ENCODE data around the gene CDK14. TPM values are rescaled to one million over a fixed set of nuclear protein-coding genes. Genes with fewer than 3 reads are reported as not detected.

The CDK14 gene
- total and polyA plus RNA-seq, 2 of the 8 experiments (the other 6 are each of a cell fraction or from before 2014, with no cell fraction given) = 5.5 to 47.3 TPM

GRCh38 chr7:91051966-91052365 lies 455.8 kb downstream of the CDK14 start:
- Histone ChIP-seq H3K23ac (ENCODE audit: insufficient read length) (no peak overlapping the region), H2AFZ (ENCODE audit: low read length) (no peak overlapping the region), H3K79me2 (ENCODE audit: control insufficient read depth in 1 of 2, insufficient read depth in 2 of 2, low read length in 2 of 2) (no peaks in the 10 kb centered on the region), H2BK20ac (ENCODE audit: low read length) (no peak overlapping the region), H3K9me3 (ENCODE audit: insufficient read depth in 2 of 2, low read depth in 1 of 2, low read length in 1 of 2) (no peaks in the 10 kb centered on the region), H3K23me2 (ENCODE audit: low read depth, low read length) (no peaks in the 10 kb centered on the region), H3K4me3 (ENCODE audit: extremely low read depth in 1 of 4, insufficient read depth in 2 of 4, low read depth in 3 of 4, low read length in 4 of 4) (no peak overlapping the region), H3K27ac (ENCODE audit: low read depth, low read length) (no peak overlapping the region), H2BK120ac (replicated peaks; ENCODE audit: low read depth, low read length) (no peak overlapping the region), H4K8ac (ENCODE audit: extremely low read depth, insufficient read depth, low read length) (no peak overlapping the region), H3K56ac (replicated peaks; ENCODE audit: insufficient read length, low read depth, low read length) (no peak overlapping the region), H4K91ac (replicated peaks; ENCODE audit: insufficient read length, low read length) (no peak overlapping the region), H3K79me1 (ENCODE audit: low read depth, low read length) (no peaks in the 10 kb centered on the region; the same call in 1 of the 2 replicates), H3K4ac (replicated peaks; ENCODE audit: insufficient read length, low read depth, low read length) (no peak overlapping the region), H4K5ac (ENCODE audit: insufficient read length, low read depth, low read length) (no peak overlapping the region), H3K27me3 (replicated peaks in 1 of 4; ENCODE audit: control insufficient read depth in 3 of 4, extremely low read depth in 1 of 4, insufficient read depth in 3 of 4, low read length in 3 of 4) (peaks cover 4 to 34% (median 24%) of the 10 kb centered on the region in 4 experiments), H2BK15ac (ENCODE audit: low read length) (no peak overlapping the region), H3K4me1 (replicated peaks in 1 of 4; ENCODE audit: control insufficient read depth in 3 of 4, insufficient read depth in 4 of 4, low read length in 3 of 4) (no peaks in the 10 kb centered on the region), H2BK5ac (ENCODE audit: low read depth, low read length) (no peak overlapping the region), H3K9ac (replicated peaks in 1 of 4; ENCODE audit: extremely low read depth in 1 of 4, low read depth in 3 of 4, low read length in 3 of 4) (no peak overlapping the region), H3K18ac (ENCODE audit: extremely low read depth, low read length) (no peak overlapping the region), H2AK5ac (ENCODE audit: low read depth, low read length) (no peak overlapping the region), H2BK12ac (ENCODE audit: low read depth, low read length) (no peak overlapping the region), H3K36me3 (ENCODE audit: control insufficient read depth in 2 of 4, insufficient read depth in 4 of 4, low read length in 3 of 4) (no peaks in the 10 kb centered on the region), H3K14ac (ENCODE audit: insufficient read length) (no peak overlapping the region), H3K4me2 (ENCODE audit: insufficient read depth in 1 of 2, low read depth in 2 of 2, low read length in 2 of 2) (no peak overlapping the region), H4K20me1 (replicated peaks in 1 of 2; ENCODE audit: control insufficient read depth in 1 of 2, insufficient read depth in 2 of 2, low read length in 2 of 2) (peaks cover 0 to 2% of the 10 kb centered on the region in 2 experiments)
- CTCF ChIA-PET (ENCODE audit: partially characterized antibody) = interaction anchor here (1.0 kb wide), 1 partner anchor 17 kb away, joined by 3 read pairs; no protein-coding TSS in a partner anchor
- DNase-seq (ENCODE audit: low read depth in 1 of 2, low spot score in 2 of 2) = no peak
- 71% methylated on average over 3 of the region's 3 CpGs; no CpG with 5 or more reads in 1 of the 2 experiments for WGBS, 2 experiments (ENCODE audit: extremely low coverage in 1 of 2, insufficient coverage in 1 of 2, insufficient read length in 1 of 2, insufficient replicate concordance in 2 of 2, low coverage in 1 of 2, low lambda C conversion rate in 2 of 2, missing lambda C conversion rate in 1 of 2)
- FAIRE-seq = no peak
- POLR2A ChIA-PET (ENCODE audit: partially characterized antibody) = no interaction called here
- TF ChIP-seq POLR2AphosphoS5 (IDR thresholded peaks at IDR 0.05; ENCODE audit: low read depth, low read length) = peak; percentile 74
